HG03097 (cell line): Measurements from ENCODE around the gene C4BPA.

Source experiments
- ATAC-seq: cut with Tn5 transposase; IDR thresholded peaks from one replicate; pipeline ENCODE4 v1.9.1; 2021; ENCODE audit not compliant: unreplicated experiment, low FRiP score

C4BPA gene

DNA sequence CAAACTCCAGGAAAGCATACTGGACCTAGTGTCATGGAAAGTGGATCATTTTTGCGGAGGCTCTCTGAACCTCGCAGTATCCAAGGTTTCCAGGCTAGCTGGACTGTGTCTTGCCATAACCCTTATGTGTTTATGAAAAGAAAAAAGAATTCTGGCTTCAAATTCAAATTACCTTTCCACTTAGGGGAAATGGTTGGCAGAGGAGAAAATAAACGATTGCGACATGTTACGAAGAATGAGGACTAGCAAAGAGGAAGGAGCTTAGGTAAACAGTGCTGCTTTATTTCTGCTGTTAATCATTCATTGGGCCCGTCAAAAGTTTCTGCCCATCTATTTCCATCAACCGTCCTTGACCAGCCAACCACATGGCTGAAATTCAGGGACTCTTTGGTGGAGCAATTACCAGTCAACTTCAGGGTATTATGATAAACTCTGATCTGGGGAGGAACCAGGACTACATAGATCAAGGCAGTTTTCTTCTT lies at the start of gene C4BPA:
C4BPA (plus strand) TSS at position 342 of the 482 bp plus-strand sequence. CDS start 8,793 bp downstream, outside the sequence.
- ATAC-seq = no peak

DNA sequence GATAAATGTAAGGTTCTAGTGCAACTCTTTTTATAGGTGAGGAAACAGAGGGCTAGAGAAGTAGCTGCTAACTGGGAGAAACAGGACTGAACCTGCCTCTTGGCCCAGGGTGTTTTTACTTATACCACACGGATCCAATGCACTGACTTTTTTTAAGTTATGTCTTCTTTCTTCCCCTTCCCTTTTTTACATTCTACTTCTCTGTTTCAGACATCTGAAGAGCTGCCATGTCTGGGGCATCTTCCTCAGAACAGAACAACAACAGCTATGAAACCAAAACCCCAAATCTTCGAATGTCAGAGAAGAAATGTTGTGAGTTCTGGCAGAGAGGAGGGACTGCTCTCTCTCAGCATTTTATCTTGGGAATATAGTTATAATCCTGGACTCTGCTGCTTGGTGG lies 49.5 kb upstream of the C4BPA start:
- no peak for ATAC-seq

DNA sequence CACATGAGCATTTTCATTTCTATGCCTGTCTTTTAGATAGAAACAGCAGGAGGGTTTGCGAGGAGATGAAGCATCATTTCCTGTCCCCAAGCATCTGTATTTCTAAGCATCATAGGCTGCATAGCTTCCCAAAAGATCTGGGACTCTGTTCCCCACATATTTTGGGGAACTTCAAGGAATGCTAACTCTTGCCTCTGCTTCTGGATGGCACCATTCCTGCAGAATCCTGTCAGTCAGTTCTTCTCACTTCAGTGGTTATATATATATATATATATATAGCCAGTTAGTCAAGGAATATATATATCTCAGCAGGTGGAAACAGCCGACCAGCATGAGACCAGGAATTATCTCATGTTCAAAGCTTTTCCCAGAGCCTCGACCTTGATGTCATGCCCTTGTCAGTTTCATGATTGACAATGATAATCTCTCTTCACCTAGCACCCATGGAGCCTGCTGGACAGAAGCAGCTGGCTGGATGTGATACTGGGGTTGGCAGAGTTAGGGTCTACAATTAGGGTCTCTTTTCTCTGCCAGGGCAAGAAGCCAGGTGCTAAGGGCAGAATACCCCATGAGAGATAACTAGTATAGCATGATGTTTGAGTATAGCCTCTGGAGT lies 48.5 kb upstream of the C4BPA start:
- no peak for ATAC-seq

DNA sequence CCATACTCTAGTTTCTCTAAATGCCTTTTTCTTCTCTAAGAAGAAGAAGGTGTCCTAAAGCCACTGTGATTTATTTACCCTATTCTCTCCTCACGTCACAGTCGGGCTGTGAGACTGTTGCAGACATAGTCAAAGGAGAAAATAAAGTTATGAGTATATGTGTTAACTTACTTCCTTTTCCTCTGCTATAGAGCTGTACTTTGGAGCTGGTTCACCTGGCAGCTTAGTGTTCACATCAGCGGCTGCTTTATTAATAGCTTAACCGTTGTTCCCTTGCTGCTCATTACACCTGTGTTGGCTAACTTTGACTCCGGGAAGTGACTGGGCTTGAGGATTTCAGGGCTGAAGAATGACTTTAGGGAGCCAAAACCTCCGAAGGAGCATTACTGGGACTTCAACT lies 47.4 kb upstream of the C4BPA start:
- ATAC-seq = no peak

GRCh38 chr1:207058252-207058651 lies 45.8 kb upstream of the C4BPA start:
- no peak for ATAC-seq

DNA sequence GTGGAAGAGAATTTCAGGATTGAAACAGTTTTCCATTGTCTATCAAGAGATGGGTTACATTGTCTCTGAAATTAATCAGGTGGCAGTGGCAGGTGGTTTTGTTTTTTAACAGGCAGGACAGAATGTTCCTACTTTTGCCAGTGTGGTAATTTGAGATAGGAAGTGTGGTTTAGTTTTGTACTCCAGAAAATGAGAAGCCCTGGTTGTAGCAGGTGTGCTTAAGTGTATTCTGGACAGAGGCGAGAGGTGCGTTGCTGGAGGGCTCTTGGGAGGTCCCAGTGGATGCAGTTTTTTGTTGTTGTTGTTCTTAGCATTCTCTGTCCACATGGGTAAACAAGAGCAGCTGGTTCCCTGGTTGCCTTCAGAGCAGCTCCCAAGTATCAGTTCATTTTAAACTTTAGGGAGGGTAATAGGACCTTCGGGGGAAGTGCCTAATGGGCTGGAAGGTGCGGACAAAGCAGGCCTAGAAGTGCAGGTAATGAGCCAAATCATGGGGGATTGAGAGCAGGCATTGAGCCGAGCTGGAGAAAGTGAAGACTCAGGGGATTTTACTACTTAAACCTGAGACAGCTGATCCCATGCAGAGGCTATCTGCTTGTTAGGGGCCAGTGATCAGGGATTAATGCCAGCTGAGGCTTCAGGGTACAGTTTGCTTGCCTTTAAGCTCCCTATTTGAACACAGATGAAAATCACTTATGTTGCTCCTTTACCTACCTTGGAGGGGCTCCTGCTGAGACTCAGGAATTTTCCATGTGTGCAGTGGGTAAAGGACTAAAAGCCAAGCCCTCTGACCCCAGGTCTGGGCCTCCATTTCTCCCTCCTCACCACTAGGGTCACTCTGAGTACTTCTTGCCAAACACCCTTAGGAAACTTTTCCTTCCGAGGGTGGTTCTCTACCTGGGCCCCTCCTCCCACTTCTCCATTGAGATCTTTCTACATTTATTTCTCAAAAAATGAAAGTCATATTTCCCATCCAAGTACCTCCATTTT lies 44.9 kb upstream of the C4BPA start:
- ATAC-seq = no peak

- no peak for ATAC-seq
Observed at GRCh38 chr1:207059881-207060280, 44.2 kb upstream of the C4BPA start.

DNA sequence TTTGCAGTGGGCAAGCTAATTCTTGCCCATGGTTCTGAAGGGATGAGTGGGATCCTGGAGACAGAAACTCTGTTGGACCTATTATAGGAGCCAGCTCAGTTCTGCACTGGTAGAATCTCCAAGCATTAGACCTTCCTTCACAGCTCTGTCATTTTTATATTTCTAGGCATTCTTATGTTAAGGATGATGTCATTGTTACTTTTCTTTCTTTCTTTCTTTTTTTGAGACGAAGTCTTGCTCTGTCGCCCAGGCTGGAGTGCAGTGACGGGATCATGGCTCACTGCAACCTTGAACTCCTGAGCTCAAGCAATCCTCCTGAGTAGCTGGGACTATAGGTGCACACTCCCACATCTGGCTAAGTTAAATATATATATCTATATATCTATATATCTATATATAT lies 43.4 kb upstream of the C4BPA start:
- ATAC-seq = no peak

GRCh38 chr1:207062058-207062457 lies 42.0 kb upstream of the C4BPA start:
- no peak for ATAC-seq

GRCh38 chr1:207063014-207063413 lies 41.0 kb upstream of the C4BPA start:
- no peak for ATAC-seq

- ATAC-seq = no peak
Observed at GRCh38 chr1:207064561-207064960, 39.5 kb upstream of the C4BPA start.

GRCh38 chr1:207067185-207067584 lies 36.8 kb upstream of the C4BPA start:
- ATAC-seq = no peak

- ATAC-seq = no peak
Observed at GRCh38 chr1:207067665-207068064, 36.4 kb upstream of the C4BPA start.

DNA sequence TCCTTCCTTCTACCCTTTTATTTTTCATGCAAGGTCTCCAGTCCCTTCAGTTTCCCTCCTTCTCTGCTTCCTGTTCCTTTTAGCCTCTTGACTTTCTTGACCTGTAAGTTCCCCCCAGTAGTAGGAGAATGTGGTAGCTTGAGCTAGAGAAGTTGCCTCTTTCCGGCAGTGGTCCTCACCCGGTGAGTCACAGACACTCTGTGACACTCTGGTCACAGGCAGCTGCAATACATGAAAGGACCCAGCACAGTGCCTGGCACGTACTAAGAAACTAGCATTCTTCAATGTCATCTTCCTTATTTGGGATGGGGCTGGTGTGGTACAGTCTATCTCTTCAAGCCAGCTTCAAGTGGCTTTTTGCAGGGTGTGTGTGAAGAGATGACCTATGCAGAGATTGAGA lies 35.0 kb upstream of the C4BPA start:
- no peak for ATAC-seq

DNA sequence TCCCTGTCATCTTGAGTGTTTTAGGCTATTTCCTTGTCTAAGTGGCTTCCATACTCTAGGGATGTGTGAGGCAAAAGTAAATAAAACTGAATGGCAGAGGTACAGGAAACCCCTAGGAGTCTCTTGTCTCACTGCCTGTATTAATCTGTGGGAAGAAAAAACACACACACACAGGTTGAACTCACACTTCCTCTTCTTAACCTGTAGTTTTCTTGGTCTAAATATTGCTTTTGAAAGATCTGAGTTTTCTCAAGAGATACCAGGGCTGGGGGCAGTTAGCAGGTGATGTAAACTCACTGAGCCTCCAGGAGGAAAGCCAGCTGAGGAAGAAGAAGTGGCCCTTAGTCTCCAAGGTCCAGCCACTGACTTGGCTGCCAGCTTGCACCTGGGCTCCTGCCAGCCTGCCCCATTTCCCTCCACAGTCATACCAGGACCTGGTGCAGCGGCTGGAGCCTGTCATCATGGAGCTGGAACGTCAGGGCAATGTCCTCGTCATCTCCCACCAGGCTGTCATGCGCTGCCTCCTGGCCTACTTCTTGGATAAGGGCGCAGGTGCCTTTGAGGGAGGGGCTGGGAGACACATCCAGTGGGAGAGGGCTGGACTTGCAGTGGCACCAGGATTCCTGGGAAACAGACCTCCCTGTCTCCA lies 34.1 kb upstream of the C4BPA start:
- ATAC-seq = no peak

DNA sequence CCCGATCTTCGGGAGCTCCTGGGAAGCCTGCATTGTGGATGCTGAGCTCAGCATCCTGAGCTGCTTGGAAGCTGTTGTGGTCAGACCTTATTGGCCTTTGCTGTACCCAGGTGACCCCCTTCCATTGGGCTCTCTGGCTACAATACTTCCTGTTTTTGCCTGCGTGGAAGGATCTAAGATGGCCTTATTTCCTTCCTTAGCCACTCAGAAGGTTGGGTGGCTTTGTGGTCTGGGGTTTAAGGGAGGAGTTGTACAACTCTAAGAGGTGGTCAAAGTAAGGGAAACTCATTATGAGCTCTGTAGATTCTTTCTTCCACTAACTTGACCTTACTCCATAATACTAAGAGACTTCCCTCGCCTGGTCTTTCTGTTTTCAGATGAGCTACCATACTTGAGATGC lies 33.2 kb upstream of the C4BPA start:
- no peak for ATAC-seq

DNA sequence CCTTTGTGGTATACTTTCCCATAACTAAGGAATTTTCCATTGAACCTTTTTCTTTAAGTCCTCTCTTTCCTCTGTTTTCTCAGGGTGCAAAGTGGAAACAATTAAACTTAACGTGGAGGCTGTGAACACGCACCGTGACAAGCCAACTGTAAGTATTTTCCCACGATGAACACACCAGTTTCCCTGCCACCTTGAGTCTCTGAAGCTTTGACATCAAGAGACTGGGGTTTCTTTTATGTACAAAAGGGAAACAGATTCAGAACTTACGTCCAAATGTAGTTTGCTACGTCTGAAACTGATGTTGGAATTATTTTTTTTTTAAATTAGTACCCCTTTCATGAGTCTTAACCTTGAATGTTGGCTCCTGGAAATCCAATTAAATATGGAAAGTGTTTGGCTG lies 32.6 kb upstream of the C4BPA start:
- no peak for ATAC-seq

DNA sequence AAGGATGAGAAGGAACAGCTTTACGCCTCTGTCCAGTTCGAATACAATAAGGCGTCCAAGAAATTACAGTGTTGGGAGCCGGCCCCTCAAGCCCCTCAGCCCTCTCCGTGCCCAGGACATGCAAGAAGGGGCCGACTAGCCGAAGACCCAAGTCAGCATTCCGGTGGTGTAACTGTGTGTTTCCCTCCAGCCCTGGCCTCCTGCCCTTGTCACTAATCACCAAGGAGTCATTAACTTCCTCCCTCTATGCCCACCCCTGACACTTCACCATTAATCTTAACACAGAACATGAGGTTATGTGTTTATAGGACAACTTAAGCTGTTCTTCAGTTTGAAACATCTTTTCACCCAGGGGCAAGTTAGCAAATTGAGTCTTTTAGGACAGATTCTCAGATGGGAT lies 31.8 kb upstream of the C4BPA start:
- ATAC-seq = no peak

GRCh38 chr1:207073906-207074820 lies 29.9 kb upstream of the C4BPA start:
- no peak for ATAC-seq
